ENCODE data around the gene MEIS2.

Gene MEIS2

DNA sequence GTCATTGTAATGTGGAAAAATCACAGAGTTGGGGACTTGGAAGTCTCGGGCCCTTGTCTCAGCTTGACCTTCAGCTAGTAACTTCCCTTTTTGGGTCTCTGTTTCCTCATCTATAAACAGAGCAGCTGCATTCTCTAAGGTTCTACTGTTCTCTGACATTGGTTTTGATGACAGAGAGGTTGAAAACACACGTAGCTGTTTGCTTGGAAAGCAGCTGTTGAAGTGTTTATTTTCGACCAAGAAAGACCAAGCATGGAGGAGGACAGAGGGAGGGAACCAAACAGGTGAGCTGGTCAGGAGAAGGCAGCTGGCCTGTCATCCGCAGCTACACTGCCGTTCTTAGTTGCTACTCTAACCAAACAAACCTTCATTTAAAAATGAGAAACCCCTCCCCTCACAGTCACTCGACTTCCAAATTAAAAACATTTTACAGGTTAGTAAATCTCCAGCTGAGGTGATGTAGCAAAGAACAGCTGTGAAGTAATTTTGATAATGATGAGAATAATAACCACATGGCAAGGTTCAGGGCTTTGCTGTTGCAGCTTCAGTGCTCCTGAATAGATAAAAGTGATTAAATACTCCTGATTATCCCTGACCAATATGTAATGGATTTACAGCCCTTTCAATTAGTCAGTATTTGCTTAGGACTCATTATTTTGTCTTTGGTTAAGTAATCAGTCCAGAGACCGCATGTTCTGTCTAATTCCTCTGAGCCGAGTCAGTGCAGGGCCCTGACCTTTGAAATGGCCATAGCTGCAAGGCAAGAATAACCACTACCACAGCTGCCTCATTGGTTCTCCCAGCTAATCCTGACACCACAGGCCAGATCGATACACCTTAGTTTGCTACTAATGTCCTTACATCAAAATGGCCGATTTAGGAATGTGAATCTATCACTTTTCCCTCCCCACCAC is 65.3 kb downstream of the MEIS2 start:
- no peak for DNase-seq

DNA sequence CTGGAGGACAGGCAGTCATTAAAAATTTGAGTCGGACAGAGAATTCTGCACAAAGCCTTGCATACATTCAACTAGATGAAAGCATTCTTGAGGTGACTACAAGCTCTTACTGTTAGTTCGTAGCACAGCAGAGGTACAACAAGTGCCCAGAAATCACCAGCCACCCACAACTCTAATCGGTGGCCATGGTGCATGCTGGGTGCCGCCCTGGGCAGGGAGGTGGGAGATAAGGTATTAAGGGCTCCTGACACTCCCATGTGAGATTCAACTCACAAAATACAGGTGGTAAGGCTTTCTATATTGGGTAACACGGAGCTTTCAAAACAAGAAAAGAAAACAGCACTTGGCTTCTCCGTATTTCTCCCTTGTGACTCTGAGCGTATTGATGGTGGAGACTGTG is 66.0 kb downstream of the MEIS2 start:
- no peak for DNase-seq

DNA sequence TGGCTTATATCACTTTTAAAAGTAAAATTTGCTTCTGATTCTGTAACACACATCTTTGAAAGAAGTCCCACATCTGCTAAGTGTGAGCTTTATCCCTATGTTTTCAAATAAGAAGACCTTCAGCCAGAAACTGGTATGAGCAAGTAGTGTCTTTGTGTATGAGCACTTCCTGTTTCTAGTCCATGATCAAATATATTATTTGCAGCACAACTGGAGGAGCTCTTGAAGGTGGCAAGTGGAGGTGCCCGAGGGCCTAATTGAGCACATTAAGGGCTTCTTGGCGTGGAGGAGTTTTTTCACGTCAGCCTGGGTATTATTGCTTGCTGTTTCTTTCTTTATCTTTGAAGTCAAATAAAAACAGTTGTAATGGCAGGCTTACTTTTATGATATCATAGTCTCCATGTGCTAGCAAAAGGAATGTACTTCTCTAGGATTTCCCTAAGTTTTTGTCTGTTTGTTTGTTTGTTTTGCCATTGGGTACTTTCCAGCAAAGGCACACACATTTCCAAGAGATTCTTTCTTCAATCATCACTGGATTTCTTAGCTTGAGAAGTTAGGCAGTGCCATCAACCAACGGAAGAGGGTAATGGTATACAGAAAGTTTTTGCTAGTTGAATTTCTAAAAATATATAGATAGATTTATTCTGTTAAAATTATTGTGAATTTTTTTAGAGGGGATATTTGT is 68.1 kb downstream of the MEIS2 start:
- no peak for DNase-seq

DNA sequence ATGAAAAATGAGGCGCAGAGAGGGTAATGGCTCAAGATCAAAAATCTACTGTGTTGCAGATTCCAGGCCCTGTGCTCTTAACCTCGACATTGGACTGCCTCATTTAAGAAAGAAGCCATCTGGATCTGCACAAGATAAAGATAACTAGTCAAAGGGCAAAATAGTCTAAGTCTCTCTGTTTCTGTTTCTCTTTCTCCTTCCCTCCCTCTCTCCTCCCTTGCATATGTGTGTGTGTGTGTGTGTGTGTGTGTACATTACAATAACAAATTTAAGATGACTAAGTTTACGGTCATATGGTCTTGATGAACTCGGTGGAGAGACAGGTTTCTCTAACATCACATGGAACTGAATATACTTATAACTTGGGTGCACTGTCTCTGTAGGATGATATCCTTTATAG is 69.2 kb downstream of the MEIS2 start:
- DNase-seq, result no peak

DNA sequence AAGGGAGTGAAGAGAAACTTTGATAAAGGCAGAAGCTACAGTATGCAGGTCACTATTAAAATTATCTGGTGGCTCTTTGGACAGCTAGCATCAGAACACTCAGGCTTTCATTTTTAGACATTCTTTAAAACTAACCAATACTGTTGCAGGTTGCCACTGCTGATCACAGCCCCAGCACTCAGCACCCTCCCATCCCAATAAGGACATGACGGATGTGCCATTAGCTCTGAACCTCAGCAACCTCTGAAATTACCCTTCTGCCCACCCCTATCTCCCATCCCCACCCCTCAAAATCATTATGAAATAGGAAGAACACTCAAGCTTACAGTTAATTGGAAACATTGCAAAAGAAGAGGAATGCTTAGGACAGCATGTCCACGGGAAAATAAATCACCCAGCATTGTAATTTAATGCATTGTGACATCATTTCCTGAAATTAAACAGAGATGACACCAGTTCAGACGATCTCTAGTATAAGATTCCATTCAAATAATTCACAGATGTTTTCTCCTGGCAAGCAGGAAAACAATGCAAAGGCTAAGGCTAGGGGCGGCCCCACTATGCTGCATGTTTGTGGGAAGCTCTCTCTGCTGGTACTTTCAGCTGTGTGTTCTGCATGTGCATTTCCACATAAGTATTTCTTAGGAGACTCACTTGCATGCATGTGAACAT is 71.6 kb downstream of the MEIS2 start:
- DNase-seq, result no peak

DNA sequence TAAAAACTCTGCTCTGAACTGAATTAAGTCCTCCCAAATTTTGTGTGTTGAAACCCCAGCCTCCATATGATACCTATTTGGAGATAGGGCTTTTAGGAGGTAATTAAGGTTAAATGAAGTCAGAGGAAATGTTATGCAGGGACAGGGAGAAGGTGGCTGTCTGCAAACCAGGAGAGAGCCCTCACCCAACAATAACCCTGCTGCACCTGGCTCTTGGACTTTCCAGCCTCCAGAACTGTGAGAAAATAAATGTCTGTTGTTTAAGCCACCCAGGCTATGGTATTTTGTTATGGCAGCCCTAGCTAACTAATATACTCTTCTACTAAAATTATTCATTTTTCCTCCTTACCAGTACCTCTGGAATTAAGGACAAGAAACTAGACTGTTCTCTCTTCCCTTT is 79.5 kb downstream of the MEIS2 start:
- DNase-seq, result no peak

DNA sequence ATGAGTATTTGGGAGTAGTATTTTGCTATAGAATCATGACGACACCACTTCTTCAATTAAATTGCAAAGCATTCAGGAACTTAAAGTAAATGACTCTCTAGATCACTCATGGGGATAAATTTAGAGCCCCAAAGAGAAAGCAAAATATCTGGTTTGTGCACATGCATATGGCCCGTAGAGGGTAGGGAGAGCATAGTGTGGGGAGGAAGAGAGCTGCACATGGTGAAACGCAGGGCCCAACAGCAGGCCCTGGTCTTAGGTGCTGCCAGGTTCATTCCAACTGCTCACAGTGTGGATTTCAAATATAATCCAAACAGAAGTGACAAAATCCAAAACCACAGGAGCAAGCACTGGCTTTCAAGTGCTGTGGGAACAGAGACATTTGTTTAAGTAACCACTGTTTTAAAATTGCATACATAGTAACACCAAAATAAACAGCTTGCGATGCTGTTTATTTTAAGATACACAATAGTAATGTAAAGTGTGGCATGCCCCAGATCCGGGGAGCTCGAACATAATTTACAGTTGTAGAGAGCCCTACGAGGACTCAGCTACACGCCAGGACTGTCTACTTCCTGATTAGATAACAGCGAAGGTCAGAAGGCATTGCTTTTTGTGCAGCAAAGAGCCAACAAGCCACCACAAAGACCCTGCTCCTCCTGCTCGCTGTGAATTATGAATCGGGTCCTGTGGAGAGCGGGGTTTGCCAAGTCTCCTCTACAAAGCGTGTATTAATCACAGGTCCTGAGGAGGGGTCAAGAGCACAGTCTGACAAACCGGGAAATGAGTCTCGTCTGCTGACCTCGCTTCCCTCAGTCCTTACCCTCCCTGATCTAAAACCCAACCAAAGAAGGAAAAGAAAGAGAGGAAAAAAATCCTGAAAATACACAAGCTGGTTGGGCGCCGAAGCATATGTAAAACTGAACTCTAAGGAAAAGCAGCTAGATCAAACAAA is 80.6 kb downstream of the MEIS2 start:
- DNase-seq, result no peak

DNA sequence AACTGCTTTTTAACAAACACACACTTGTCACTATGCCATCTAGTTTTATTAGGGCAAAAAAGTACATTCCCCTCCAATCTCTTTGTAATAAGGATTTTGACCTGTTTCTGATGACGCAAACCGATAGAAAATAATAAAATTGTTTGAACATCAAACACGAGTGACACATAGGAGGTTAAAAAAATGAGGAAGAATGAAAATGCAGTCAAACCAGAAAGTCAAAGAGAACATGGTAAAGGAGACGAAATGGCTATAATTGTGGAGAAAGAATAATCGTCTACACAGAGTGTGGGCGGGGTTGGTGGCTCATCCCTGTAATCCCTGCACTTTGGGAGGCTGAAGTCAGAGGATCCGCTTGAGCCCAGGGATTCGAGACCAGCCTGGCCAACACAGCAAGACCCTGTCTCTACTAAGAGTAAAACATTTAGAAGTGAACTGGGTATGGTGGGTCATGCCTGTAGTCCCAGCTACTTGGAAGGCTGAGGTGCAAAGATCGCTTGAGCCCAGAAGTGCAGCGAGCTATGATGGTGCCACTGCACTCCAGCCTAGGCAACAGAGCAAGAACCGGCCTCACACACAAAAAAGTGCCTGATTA is 83.2 kb downstream of the MEIS2 start:
- DNase-seq, result no peak

DNA sequence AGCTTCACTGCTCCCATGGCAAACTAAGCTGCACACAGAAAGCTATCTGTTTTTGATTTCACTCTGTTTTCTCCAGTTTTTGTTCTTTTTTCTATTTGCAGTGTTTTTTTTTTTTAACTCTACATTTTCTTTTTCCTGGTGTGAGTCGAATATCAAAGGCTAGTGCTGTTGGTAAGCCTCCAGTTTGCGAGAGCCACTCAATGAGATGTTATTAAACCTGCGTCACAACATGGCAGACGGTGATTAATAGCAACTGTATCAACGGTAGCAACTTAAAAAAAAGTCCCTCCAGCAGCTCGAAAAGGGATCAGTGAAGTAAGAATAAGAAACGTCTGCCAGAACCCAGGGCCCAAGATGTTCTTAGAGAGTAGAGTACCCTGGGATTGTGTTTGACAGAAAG is 84.1 kb downstream of the MEIS2 start:
- DNase-seq, result no peak

DNA sequence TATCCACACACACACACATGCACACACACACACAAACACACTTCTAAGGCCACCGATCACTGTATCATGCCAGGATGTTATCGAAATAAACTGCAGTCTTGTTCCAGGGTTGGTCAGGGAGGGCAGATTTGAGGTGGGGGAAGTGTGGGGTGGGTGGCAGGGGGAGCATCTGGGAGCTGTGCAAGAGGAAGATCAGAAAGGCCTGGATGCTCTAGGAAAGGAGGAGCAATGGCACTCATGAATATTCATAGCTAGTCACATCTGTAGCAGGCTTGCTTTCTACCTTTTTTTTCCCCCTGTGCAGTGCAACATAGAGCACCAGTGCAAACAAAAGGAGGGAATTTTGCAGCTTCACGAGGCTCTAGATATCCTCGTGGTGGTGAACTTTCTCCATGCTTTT is 84.9 kb downstream of the MEIS2 start:
- peak; percentile 54 for DNase-seq

DNA sequence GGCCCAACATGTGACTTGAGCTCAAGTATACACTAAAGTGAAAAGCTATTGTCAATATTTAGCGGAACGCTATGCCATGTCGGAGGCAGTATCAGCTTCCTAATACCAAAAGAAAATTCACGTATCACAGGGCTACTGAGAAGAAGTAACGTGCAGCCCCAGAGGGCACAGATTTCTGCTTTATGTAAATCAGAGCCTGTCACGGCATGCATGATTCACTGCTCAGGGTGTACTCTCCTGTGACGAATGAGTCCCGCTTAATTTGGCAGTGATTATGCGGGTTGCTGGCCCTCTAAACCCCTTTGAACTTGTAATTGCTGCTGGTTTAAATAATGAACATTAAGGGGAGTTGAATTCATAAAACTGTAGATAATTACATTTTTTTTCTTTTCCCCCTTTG is 85.3 kb downstream of the MEIS2 start:
- no peak for DNase-seq

DNA sequence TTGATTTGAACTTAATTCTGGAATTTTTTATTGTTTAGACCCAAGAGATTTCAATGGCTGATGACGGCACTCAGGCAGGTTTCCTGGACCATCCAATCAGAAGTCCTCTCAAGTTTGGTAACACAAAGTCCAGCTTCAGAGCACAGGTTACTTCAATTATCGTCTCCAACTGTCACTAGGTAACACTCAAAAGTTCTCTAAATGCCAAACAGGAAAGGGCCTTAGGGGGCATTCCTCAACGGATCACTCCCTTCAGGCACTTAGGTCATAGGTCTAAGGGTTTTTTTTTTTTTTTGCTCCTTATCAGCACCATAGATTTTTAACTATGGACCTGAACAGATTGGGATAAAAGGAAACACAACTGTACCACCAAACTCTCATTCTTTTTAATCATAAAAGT is 85.8 kb downstream of the MEIS2 start:
- no peak for DNase-seq

DNA sequence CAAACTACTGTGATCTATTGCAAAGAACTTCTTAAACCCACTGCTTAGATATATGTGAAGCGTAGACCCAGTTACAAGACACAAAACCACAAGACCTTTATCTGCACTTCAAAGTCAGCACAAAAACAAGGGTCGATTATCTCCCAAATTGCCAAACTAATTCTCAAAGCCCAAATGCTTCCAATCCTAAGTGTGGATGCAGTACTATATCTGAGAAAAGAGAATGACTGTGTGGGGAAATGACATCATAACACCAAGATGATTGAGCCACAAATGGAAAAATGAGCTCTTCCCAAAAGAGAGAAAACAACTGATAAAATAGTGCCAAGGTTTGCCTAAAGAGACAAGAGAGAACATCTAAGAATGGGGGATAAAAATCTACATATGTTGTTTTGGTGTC is 86.2 kb downstream of the MEIS2 start:
- no peak for DNase-seq

DNA sequence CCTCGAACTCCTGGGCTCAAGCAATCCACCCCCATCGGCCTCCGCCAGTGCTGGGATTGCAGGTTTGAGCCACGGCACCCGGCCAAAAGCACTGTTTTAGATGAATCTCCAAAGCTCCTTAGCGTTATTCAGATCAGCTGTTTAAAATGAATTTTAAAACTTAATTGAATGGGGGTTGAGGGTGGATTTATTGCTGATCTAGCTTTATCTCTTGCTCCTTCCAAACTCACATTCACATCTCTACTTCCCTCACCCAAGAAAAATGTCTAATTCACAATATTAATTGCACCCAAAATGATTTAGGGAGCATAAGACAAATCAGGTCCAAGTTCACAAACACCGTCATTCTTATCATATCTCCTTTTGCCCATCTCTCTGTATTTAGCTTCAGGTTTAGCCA is 89.8 kb downstream of the MEIS2 start:
- DNase-seq, result no peak

DNA sequence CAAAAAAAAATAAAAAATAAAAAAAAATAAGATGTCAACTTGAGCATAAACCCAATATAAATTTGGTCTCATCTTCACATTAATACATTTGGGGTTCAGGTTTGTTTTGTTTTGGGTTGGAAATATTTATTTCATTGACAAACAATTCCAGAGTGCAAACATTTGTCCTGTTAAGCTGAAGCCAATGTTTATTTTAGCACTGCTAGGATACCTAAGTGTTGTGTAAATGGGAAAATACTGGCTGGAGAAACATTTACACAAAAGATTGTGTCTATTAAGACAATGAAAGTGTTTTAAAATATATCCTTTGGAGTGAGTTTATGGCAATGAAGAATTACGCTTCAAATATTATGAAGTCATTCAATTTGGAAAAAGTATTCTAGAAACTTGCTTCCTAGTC is 91.1 kb downstream of the MEIS2 start:
- no peak for DNase-seq

DNA sequence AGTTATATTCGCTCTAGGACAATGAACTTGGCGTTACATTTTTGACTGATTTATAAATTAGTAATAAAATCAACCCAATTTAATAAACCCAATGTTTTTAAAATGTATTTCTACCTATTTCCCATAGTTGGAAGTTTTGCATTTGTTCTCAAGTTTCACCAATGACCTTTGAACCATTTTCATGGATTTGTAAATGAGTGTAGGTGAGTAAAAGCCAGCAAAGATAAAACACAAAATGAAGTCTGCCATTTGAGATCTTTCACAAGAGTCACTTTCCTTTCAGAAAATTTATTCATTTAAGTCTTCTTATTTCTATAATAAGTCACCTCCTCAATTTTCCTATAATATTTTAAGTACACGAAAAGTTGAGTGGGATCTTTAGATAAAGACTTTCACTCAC is 92.1 kb downstream of the MEIS2 start:
- DNase-seq, result no peak

DNA sequence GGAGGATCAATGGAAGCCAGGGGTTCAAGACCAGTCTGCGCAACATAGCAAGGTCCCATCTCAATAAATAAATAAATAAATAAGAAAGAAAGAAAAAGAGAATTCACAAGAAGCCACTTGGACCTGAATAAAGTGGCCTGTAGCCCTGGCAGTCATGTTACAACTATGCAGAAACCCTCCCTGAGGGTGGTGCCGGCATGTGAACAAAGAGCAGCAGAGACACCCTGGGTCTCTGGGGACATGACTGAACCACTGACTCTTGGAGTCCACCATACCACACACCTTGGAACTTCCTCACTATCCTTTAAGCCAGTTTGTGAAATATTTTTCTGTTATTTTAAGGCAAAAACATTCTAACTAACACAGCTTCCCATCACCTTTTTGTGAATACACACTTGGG is 93.0 kb downstream of the MEIS2 start:
- DNase-seq, result no peak

DNA sequence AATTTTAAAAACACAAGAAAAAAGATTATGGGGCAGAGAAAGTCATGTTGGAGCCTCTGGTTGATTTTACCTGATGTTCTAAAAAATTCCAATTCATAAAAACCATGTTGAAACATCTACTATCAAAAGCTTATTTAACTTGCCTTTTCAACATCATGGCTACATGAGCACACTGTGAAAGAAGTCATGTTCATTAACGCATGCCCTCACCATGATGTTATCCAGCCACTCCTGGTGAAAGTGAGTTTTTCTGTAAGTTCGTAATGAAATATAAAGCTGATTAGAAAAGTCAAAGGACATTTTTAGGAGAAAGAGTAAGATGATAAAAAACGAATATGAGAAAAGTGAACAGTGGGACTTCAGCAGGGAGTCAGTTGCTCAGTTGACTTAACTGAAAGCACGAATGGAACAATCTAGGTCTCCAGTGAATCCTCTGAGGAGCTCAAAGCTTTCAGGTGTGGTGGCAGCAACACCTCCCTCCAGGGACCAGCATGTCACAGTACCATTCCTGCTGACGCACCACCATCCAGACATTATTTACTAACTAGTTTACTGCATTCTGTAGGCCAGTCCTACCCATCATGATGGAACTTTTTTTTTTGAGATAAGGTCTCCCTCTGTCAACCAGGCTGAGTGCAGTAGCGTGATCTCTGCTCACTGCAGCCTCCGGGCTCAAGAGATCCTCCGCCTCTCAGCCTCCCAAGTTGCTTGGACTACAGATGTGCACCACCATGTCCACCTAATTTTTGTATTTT is 95.2 kb downstream of the MEIS2 start:
- no peak for DNase-seq

DNA sequence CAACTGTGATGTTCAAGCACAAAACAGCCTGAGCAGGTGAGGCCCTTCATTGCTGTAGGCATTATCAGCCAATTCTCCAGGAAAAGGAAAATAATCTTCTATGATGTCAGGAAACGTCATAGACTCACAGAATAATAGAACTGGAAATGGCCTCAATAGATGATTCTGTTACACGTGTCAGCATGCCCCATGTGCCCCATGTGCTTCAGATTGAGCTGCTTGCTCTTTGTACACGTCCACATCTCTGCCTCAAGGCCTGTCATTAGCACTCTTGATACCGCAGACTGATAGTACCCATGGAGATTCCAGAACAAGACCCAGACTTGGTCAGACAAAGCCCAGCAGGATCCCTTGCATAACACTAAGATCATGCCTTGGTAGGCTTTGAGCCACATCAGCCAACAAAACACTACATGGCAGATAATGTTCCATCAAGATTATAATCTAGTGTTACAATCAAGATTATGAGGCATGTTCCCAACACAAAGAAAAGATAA is 95.9 kb downstream of the MEIS2 start:
- DNase-seq, result no peak

DNA sequence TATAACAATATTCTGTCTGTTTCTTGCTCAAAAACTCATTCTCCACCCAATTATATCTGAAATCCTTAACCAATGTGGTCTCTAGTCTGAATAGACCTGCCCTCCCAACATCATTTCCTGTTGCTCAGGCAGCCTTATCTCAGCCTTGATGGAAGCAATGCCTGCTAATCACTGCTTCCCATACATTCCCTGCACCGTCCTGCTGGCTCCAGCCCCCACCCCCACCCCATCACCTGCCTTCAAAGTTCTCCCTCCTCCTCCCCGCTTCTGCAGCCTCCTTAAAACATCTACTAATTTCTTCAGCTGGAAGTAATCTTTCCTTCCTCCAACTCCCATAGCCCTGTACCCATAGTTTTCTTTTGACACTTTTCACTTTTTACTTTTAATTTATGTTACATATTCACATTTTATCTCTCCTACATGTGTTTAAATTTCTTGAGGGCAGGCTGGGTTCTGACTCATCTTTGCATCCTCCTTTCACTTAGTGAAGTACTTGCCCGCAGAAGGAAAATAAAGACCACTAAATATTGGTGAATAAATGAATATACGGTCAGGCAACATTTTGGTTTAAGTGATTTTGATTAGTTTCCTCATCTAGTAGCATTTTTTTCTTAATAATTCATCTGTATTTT is 98.2 kb downstream of the MEIS2 start:
- DNase-seq, result no peak

DNA sequence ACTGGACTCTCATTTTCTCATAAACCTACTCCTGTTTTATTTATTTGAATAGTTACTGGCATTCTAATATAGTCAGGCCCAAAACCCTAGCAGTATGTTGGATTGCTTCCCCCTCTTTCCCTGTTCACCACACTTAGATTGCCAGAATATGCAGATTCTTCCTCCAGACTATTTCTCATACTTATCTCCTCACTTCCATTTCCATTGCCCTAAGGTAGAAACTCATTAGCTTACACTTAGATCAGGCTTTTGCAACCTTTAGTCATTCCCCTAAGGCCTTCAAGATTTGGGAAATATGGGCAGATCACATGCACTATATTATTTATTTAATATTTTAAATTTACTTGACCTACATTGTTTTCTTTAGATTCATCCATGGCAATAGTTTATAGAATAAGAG is 98.9 kb downstream of the MEIS2 start:
- no peak for DNase-seq

Measured in NCI-H1694 (cell line).